GM19035 (cell line): ENCODE data around the gene CDH20.
A peak's percentile ranks its signal among the peaks of the same experiment; 100 is the strongest.

Experiments used
- ATAC-seq: cut with Tn5 transposase; IDR thresholded peaks from one replicate; pipeline ENCODE4 v1.9.1; 2021; ENCODE audit not compliant: unreplicated experiment

CDH20 gene

GRCh38 chr18:61528961-61529360 lies 195.7 kb downstream of the CDH20 start:
- no peak for ATAC-seq

GRCh38 chr18:61530681-61531080 lies 197.5 kb downstream of the CDH20 start:
- no peak for ATAC-seq

- no peak for ATAC-seq
Measured at GRCh38 chr18:61531182-61531581, 198.0 kb downstream of the CDH20 start.

- no peak for ATAC-seq
Measured at GRCh38 chr18:61531891-61532290, 198.7 kb downstream of the CDH20 start.

- ATAC-seq, result no peak
Measured at GRCh38 chr18:61535401-61535800, 202.2 kb downstream of the CDH20 start.

GRCh38 chr18:61541673-61542072 lies 208.4 kb downstream of the CDH20 start:
- ATAC-seq, result no peak

- no peak for ATAC-seq
Measured at GRCh38 chr18:61542596-61542995, 209.4 kb downstream of the CDH20 start.

GRCh38 chr18:61543518-61543917 lies 210.3 kb downstream of the CDH20 start:
- no peak for ATAC-seq

- ATAC-seq, result no peak
Measured at GRCh38 chr18:61544178-61544577, 210.9 kb downstream of the CDH20 start.

- no peak for ATAC-seq
Measured at GRCh38 chr18:61545281-61546245, 212.3 kb downstream of the CDH20 start.

GRCh38 chr18:61546590-61546989 lies 213.4 kb downstream of the CDH20 start:
- ATAC-seq, result no peak

GRCh38 chr18:61549416-61549815 lies 216.2 kb downstream of the CDH20 start:
- no peak for ATAC-seq

- no peak for ATAC-seq
Measured at GRCh38 chr18:61549889-61550288, 216.7 kb downstream of the CDH20 start.

GRCh38 chr18:61551586-61551985 lies 218.4 kb downstream of the CDH20 start:
- ATAC-seq, result peak; percentile 75

GRCh38 chr18:61553045-61553659 lies 219.9 kb downstream of the CDH20 start:
- ATAC-seq, result no peak

GRCh38 chr18:61554117-61554776 lies 221.0 kb downstream of the CDH20 start:
- no peak for ATAC-seq

- ATAC-seq, result no peak
Measured at GRCh38 chr18:61554946-61555361, 221.7 kb downstream of the CDH20 start.

GRCh38 chr18:61556316-61556715 lies 223.1 kb downstream of the CDH20 start:
- ATAC-seq, result no peak

GRCh38 chr18:61556862-61557261 lies 223.6 kb downstream of the CDH20 start:
- no peak for ATAC-seq

GRCh38 chr18:61569176-61569892 lies 236.1 kb downstream of the CDH20 start:
- no peak for ATAC-seq

GRCh38 chr18:61570070-61570469 lies 236.8 kb downstream of the CDH20 start:
- no peak for ATAC-seq
